ENCODE data around the gene FGD2. TPM values are rescaled to one million over a fixed set of nuclear protein-coding genes. Genes with fewer than 3 reads are reported as not detected.
A peak's percentile ranks its signal among the peaks of the same experiment; 100 is the strongest.

Gene FGD2
- total and polyA plus RNA-seq, 10 of the 15 experiments (the other 5 are each of a cell fraction or from before 2014, with no cell fraction given): 5.2 to 88.1 (median 33.2) TPM

DNA sequence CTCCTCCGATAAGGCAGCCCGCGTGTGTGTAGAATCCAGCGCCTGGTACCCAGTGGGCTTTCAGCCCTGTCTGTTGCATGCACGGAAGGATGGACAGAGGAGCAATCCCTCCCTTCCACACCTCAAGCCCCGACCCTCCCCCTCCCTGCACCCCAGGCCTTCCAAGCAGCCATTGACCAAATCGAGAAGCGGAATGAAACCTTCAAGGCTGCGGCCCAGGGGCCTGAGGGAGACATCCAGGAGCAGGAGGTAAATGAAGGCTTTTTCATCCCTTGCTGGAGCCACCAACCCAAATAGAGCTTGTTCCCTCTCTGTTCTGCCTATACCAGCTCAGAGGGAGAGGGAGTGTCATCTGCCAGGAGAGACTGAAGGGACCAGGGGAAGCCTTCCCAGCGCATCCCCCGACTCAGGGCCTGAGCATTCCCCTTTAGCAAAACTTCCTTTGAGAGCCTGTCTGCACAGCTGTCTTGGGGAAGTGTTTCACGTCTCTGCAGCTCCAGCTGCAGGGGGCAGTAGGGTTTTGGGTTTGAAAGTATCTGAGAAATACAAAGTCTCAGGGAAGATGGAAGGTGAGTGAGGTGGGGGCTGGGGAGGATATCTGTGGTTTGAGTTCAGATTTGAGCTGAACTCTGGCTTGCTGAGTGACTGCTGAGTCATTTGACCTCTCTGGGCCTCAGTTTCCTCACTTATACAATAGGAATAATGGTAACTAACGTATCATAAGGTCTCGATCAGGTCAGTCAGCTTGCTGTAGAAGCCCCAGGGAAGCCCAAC, 16.1 kb downstream of the FGD2 start (continued):
- TF ChIP-seq, protein P1, sequence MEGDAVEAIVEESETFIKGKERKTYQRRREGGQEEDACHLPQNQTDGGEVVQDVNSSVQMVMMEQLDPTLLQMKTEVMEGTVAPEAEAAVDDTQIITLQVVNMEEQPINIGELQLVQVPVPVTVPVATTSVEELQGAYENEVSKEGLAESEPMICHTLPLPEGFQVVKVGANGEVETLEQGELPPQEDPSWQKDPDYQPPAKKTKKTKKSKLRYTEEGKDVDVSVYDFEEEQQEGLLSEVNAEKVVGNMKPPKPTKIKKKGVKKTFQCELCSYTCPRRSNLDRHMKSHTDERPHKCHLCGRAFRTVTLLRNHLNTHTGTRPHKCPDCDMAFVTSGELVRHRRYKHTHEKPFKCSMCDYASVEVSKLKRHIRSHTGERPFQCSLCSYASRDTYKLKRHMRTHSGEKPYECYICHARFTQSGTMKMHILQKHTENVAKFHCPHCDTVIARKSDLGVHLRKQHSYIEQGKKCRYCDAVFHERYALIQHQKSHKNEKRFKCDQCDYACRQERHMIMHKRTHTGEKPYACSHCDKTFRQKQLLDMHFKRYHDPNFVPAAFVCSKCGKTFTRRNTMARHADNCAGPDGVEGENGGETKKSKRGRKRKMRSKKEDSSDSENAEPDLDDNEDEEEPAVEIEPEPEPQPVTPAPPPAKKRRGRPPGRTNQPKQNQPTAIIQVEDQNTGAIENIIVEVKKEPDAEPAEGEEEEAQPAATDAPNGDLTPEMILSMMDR (IDR thresholded peaks at IDR 0.05 in 2 of 3, conservative IDR thresholded peaks at IDR 0.05 in 1 of 3; ENCODE audit: control insufficient read depth in 2 of 3, extremely low read depth in 1 of 3, insufficient read depth in 1 of 3, low read depth in 3 of 3, low read length in 3 of 3): peak; percentile 4 to 32 (median 31); a peak in 3 of 6 replicates
- TF ChIP-seq YY1 (IDR thresholded peaks at IDR 0.05; ENCODE audit: low read depth, low read length): 0 out of 2 replicates have a peak, but pooled peaks have one; percentile 26
- peak; percentile 14; the same call in 1 of the 2 replicates for TF ChIP-seq SMC3 (IDR thresholded peaks at IDR 0.05; ENCODE audit: borderline replicate concordance, low read length)

DNA sequence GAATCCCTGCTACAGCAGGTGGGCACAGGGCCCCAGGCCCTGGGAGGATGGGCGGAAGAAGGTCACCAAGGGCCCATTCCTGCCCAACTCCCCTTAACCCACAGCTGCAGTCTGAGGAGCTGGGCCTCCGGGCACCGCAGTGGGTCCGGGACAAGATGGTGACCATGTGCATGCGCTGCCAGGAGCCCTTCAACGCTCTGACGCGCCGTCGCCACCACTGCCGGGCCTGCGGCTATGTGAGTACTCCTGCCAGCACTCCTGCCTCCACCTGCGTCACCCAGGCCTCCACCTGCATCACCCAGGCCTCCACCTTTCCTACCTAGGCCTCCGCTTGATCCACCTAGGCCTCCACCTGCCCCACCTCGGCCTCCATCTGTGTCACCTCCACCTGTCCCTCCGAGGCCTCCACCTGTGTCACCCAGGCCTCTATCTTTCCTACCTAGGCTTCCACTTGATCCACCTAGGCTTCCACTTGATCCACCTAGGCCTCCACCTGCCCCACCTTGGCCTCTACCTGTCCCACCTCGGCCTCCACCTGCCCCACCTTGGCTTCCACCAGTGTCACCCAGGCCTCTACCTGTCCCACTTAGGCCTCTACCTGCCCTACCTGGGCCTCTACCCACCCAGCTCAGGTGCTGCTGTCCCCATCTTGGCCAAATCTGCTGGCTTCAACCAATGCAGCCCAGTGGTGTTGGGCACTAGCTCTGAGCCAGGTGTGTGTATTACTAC, 16.8 kb downstream of the FGD2 start:
- intact Hi-C loops (cut with micrococcal nuclease; ENCODE audit: unreplicated experiment) (no loop called here), in situ Hi-C loops (cut with MboI) (loop anchor here (10.0 kb wide), 2 partner anchors 153 to 183 kb away; partner anchors contain the start of gene PIM1)
- no TSS peak for BruUV-seq (replicated peaks)
- peaks cover 7% of the 10 kb centered on the region; the same call in 1 of the 2 replicates for H3K4me1 ChIP-seq (ENCODE audit: control insufficient read depth, insufficient read depth, low read length)
- H3K36me3 ChIP-seq (ENCODE audit: control insufficient read depth in 2 of 2, insufficient read depth in 2 of 2, low read length in 1 of 2): peaks cover 12 to 17% of the 10 kb centered on the region in 2 experiments
- no peak overlapping the region for H2AFZ ChIP-seq (ENCODE audit: control insufficient read depth, low read depth, low read length)
- ChIA-PET CTCF (interaction anchor here (1.5 to 7.5 kb wide), 5 partner anchors 8 to 188 kb away, joined by 9 to 135 read pairs (median 66); partner anchors contain the start of gene C6orf89), SMC1A (ENCODE audit: uncharacterized antibody, unreplicated experiment) (interaction anchor here (1.3 to 5.1 kb wide), 6 partner anchors 28 to 191 kb away, joined by 3 to 66 read pairs (median 6); partner anchors contain the start of gene PIM1), RAD21 (ENCODE audit: unreplicated experiment) (interaction anchor here (5.3 kb wide), 1 partner anchor 151 kb away, joined by 76 read pairs; the partner anchor contains the start of gene PIM1), POLR2A (interaction anchor here (2.7 kb wide), 1 partner anchor 16 kb away, joined by 6 read pairs; no protein-coding TSS in a partner anchor)
- H3K4me3 ChIP-seq: no peak overlapping the region
- H3K27me3 ChIP-seq (replicated peaks in 1 of 2; ENCODE audit: control insufficient read depth in 2 of 2, insufficient read depth in 2 of 2, low read length in 1 of 2): no peaks in the 10 kb centered on the region
- no peak overlapping the region for H3K27ac ChIP-seq (ENCODE audit: control insufficient read depth, insufficient read depth)
- H3K9me3 ChIP-seq (replicated peaks; ENCODE audit: control insufficient read depth, insufficient read depth, low read length): no peaks in the 10 kb centered on the region
- no peak overlapping the region for H3K4me2 ChIP-seq (ENCODE audit: control insufficient read depth, insufficient read depth)
- no peak for ATAC-seq
- DNase-seq (ENCODE audit: low read depth, low spot score): no peak
- H4K20me1 ChIP-seq (ENCODE audit: control insufficient read depth, insufficient read depth): peaks cover 3% of the 10 kb centered on the region; the same call in 1 of the 2 replicates
- FAIRE-seq: no peak
- 99% methylated on average over 17 of the region's 17 CpGs for WGBS (ENCODE audit: insufficient coverage, insufficient replicate concordance, low lambda C conversion rate, missing lambda C conversion rate)
- TF ChIP-seq CBX5 (IDR thresholded peaks at IDR 0.05; ENCODE audit: low read depth) (no peak), SREBF2 (IDR thresholded peaks at IDR 0.05; ENCODE audit: low read length) (no peak), SUZ12 (IDR thresholded peaks at IDR 0.05; ENCODE audit: unreplicated experiment) (no peak), NBN (IDR thresholded peaks at IDR 0.05) (no peak)
- TF ChIP-seq, protein P2, sequence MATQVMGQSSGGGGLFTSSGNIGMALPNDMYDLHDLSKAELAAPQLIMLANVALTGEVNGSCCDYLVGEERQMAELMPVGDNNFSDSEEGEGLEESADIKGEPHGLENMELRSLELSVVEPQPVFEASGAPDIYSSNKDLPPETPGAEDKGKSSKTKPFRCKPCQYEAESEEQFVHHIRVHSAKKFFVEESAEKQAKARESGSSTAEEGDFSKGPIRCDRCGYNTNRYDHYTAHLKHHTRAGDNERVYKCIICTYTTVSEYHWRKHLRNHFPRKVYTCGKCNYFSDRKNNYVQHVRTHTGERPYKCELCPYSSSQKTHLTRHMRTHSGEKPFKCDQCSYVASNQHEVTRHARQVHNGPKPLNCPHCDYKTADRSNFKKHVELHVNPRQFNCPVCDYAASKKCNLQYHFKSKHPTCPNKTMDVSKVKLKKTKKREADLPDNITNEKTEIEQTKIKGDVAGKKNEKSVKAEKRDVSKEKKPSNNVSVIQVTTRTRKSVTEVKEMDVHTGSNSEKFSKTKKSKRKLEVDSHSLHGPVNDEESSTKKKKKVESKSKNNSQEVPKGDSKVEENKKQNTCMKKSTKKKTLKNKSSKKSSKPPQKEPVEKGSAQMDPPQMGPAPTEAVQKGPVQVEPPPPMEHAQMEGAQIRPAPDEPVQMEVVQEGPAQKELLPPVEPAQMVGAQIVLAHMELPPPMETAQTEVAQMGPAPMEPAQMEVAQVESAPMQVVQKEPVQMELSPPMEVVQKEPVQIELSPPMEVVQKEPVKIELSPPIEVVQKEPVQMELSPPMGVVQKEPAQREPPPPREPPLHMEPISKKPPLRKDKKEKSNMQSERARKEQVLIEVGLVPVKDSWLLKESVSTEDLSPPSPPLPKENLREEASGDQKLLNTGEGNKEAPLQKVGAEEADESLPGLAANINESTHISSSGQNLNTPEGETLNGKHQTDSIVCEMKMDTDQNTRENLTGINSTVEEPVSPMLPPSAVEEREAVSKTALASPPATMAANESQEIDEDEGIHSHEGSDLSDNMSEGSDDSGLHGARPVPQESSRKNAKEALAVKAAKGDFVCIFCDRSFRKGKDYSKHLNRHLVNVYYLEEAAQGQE (IDR thresholded peaks at IDR 0.05; ENCODE audit: low read depth, low read length): no peak
- TF ChIP-seq, protein P3, sequence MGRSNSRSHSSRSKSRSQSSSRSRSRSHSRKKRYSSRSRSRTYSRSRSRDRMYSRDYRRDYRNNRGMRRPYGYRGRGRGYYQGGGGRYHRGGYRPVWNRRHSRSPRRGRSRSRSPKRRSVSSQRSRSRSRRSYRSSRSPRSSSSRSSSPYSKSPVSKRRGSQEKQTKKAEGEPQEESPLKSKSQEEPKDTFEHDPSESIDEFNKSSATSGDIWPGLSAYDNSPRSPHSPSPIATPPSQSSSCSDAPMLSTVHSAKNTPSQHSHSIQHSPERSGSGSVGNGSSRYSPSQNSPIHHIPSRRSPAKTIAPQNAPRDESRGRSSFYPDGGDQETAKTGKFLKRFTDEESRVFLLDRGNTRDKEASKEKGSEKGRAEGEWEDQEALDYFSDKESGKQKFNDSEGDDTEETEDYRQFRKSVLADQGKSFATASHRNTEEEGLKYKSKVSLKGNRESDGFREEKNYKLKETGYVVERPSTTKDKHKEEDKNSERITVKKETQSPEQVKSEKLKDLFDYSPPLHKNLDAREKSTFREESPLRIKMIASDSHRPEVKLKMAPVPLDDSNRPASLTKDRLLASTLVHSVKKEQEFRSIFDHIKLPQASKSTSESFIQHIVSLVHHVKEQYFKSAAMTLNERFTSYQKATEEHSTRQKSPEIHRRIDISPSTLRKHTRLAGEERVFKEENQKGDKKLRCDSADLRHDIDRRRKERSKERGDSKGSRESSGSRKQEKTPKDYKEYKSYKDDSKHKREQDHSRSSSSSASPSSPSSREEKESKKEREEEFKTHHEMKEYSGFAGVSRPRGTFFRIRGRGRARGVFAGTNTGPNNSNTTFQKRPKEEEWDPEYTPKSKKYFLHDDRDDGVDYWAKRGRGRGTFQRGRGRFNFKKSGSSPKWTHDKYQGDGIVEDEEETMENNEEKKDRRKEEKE (IDR thresholded peaks at IDR 0.05): no peak
- TF ChIP-seq, protein P4, sequence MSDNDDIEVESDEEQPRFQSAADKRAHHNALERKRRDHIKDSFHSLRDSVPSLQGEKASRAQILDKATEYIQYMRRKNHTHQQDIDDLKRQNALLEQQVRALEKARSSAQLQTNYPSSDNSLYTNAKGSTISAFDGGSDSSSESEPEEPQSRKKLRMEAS (IDR thresholded peaks at IDR 0.05; ENCODE audit: low read depth, low read length): no peak
- no peaks in the 10 kb centered on the region for H3K79me2 ChIP-seq (ENCODE audit: control insufficient read depth, insufficient read depth, low read length)
- H3K9ac ChIP-seq (ENCODE audit: control insufficient read depth, insufficient read depth, low read length): no peak overlapping the region
